Measurements from ENCODE around the gene JCAD. TPM values are rescaled to one million over a fixed set of nuclear protein-coding genes. Genes with fewer than 3 reads are reported as not detected.

The JCAD gene
- total and polyA plus RNA-seq, 9 of the 15 experiments (the other 6 are each of a cell fraction or from before 2014, with no cell fraction given), result not detected

DNA sequence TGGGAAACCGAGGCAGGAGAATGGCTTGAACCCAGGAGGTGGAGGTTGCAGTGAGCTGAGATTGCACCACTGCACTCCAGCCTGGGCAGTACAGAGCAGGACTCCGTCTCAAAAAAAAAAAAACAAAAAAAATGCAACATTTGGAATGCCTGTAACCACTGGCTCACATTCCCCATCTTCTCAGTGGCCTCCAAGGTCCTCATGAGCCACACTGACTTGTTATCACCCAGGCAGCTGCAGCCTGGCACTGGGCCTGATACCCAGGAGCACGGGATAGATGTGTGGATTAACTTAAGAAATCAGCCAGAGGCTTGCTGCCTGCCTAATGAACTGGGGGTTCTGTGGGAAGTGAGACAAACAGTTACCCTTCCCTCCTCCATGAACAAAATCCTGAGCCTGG is 23.0 kb downstream of the JCAD start:
- DNase-seq (ENCODE audit: extremely low read depth in 1 of 4, low spot score in 3 of 4) (no peak), ATAC-seq (no peak), FAIRE-seq (no peak)
- peaks cover 41 to 54% of the 10 kb centered on the region in 2 experiments; a peak in 4 of 5 replicates for H3K27me3 ChIP-seq (ENCODE audit: control insufficient read depth in 2 of 2, insufficient read depth in 2 of 2, low read length in 2 of 2)
- in situ Hi-C loops (cut with MboI), result no loop called here
- H3K9ac ChIP-seq (ENCODE audit: insufficient read depth in 1 of 2, low read depth in 2 of 2, low read length in 2 of 2), result no peak overlapping the region
- H3K9me3 ChIP-seq (replicated peaks; ENCODE audit: control insufficient read depth, insufficient read depth, low read depth, low read length), result no peaks in the 10 kb centered on the region
- no peaks in the 10 kb centered on the region for H3K4me1 ChIP-seq (replicated peaks in 1 of 2; ENCODE audit: control insufficient read depth in 2 of 2, insufficient read depth in 2 of 2, low read length in 2 of 2)
- H3K4me2 ChIP-seq (ENCODE audit: insufficient read depth, low read length), result no peak overlapping the region
- WGBS (ENCODE audit: insufficient coverage, low coverage, missing lambda C conversion rate), result 0% methylated on average over 3 of the region's 3 CpGs
- BruUV-seq (replicated peaks), result no TSS peak
- ChIA-PET CTCF (ENCODE audit: low intra/inter-chr PET ratio) (no interaction called here), POLR2A (no interaction called here)
- no peaks in the 10 kb centered on the region for H3K79me2 ChIP-seq (ENCODE audit: control insufficient read depth, insufficient read depth, low read length)
- H3K4me3 ChIP-seq, result no peak overlapping the region
- H4K20me1 ChIP-seq (replicated peaks; ENCODE audit: control insufficient read depth, insufficient read depth, low read length), result peaks cover 3% of the 10 kb centered on the region; the same call in 1 of the 2 replicates
- no peaks in the 10 kb centered on the region for H3K9me1 ChIP-seq (ENCODE audit: control insufficient read depth, insufficient read depth, low read length)
- H3K27ac ChIP-seq (ENCODE audit: extremely low read depth, low read depth, low read length), result no peak overlapping the region
- TF ChIP-seq ZNF324 (CRISPR knock-in tag; IDR thresholded peaks at IDR 0.05) (no peak), CBX1 (IDR thresholded peaks at IDR 0.05; ENCODE audit: low read depth) (no peak), TEAD2 (tag; IDR thresholded peaks at IDR 0.05) (no peak), ZNF263 (CRISPR knock-in tag; IDR thresholded peaks at IDR 0.05; ENCODE audit: borderline replicate concordance) (no peak), ZNF165 (CRISPR knock-in tag; IDR thresholded peaks at IDR 0.05; ENCODE audit: borderline replicate concordance) (no peak), ARID3A (IDR thresholded peaks at IDR 0.05; ENCODE audit: borderline replicate concordance, low read depth, low read length) (no peak), ELF1 (tag; IDR thresholded peaks at IDR 0.05) (no peak), TCF3 (CRISPR knock-in tag; IDR thresholded peaks at IDR 0.05) (no peak), PHB2 (IDR thresholded peaks at IDR 0.05; ENCODE audit: low read depth) (no peak), SMC3 (conservative IDR thresholded peaks at IDR 0.05; ENCODE audit: insufficient read depth, low read depth, low read length) (no peak), XRCC5 (IDR thresholded peaks at IDR 0.05; ENCODE audit: low read depth, low read length) (no peak), ZNF224 (CRISPR knock-in tag; IDR thresholded peaks at IDR 0.05) (no peak), CUX1 (CRISPR knock-in tag; IDR thresholded peaks at IDR 0.05) (no peak), MTA1 (IDR thresholded peaks at IDR 0.05; ENCODE audit: borderline replicate concordance) (no peak), STAT5A (IDR thresholded peaks at IDR 0.05; ENCODE audit: borderline replicate concordance, low read length) (no peak), ZNF217 (CRISPR knock-in tag; IDR thresholded peaks at IDR 0.05) (no peak)
- TF ChIP-seq, protein P1, sequence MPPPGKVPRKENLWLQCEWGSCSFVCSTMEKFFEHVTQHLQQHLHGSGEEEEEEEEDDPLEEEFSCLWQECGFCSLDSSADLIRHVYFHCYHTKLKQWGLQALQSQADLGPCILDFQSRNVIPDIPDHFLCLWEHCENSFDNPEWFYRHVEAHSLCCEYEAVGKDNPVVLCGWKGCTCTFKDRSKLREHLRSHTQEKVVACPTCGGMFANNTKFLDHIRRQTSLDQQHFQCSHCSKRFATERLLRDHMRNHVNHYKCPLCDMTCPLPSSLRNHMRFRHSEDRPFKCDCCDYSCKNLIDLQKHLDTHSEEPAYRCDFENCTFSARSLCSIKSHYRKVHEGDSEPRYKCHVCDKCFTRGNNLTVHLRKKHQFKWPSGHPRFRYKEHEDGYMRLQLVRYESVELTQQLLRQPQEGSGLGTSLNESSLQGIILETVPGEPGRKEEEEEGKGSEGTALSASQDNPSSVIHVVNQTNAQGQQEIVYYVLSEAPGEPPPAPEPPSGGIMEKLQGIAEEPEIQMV (tag; conservative IDR thresholded peaks at IDR 0.05; ENCODE audit: low read depth), result no peak
- H3K36me3 ChIP-seq (ENCODE audit: control insufficient read depth, insufficient read depth, low read length), result no peaks in the 10 kb centered on the region
- no peak overlapping the region for H2AFZ ChIP-seq (ENCODE audit: low read depth, low read length)
- intact Hi-C loops (cut with micrococcal nuclease), result no loop called here

Measured in K562 (cell line).